Skeletal muscle cell (primary cell): Measurements from ENCODE around the gene CERK.
"Not testable (repeated sequence)": the region's sequence is repeated elsewhere in the genome, so short reads cannot be mapped to it uniquely, and the experiment has no call there.

Experiments used
- DNase-seq: peaks from one replicate; pipeline ENCODE4 v3.0.0-alpha.2; 2010; ENCODE audit warnings: low read depth
- H3K4me3 ChIP-seq: 2 replicates; pipeline ENCODE4 v1.5.1; 2011; ENCODE audit warnings: low read depth, mild to moderate bottlenecking, control low read depth, low read length, moderate library complexity

The CERK gene

DNA sequence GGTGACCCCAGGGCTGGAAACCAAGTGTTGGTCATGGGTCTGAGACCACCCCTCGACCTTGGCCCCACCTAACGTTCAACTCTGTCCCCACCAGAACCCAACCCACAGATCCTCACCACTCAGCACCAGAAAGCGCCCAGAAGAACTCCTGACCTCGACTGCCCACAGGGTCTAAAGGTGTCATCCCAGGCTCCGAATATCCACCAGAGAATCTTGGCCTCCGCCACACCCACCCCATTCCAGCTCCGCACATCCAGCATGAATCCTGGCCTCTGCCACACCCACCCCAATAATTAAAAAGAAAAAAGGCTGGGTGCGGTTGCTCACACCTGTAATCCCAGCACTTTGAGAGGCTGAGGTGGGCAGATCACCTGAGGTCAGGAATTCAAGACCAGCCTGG lies 1.3 kb downstream of the CERK start:
- peak overlapping the region; percentile 70 for H3K4me3 ChIP-seq
- DNase-seq = no peak

DNA sequence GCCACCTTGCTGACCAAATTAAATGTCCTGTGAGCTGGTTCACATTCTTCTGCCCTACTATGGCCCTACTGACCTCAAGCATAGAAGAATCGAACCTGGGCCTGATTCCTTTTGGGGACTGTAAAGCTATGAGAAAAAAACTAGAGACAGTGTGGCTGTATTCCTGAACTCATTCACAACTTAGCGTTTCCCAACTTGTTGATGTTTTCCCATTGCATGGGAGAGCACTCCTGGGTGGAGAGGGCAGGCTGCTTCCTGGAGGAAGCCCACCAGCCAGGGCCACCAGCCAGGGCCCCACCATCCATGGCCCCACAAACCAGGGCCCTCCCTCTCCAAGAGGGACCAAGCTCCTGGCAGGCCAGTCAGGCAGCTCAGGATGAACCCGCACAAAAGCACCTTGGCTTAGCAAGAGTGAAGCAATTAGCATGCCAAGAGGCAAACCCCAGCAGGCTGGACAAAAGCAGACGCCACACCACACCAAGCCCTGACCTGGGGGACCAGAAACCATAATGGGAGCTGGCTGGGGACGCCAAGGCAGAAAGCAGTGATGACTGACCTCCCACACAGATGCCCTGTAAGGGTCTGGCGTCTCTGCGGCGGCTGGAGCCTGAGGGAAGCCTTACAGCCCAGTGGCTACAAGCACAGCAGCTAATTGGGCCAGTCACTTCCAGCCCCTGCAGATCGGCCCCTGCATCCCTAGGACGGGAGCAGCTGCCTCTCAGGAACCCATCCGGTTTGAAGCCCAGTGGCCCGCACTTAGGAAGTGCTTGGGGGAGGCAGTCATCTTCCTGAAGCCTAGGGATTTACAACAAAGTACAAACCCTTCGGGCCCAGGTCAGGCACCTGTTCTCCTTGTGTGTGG lies 2.1 kb downstream of the CERK start:
- DNase-seq = no peak
- H3K4me3 ChIP-seq = no peak overlapping the region

DNA sequence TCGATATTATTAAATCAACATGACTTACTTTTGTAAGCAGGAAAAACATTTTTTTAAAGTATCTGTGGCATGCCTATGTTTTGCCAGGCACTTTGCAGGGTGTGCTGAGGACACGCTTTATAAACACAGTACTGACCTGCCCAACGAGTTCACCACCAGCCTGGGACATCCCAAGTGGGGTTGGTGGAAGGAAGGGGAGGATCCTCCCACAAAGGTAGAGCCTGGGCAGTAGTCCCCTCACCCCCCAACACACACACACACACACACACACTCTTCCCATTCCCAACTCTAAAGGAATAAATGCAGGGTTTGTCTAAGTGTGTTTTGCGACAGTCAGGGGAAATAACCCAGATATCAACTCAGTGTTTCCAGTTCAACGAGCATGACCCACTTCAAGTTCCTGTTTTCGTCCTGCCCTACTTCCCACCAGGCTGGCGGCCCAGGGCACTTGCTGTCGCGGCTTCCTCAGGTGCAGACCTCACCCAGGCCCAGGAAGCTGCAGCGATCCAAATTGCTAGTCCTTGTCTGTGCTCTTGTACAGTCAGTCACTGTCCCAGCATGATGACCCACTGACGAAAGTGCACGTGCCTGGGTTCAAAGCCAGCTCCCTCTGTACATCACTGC lies 3.1 kb downstream of the CERK start:
- no peak for DNase-seq
- no peak overlapping the region for H3K4me3 ChIP-seq

GRCh38 chr22:46734213-46734722 lies 3.8 kb downstream of the CERK start:
- not testable (repeated sequence) for DNase-seq, H3K4me3 ChIP-seq

- H3K4me3 ChIP-seq = no peak overlapping the region
These were observed 5.5 kb downstream of the CERK start for GRCh38 chr22:46732513-46732912.

DNA sequence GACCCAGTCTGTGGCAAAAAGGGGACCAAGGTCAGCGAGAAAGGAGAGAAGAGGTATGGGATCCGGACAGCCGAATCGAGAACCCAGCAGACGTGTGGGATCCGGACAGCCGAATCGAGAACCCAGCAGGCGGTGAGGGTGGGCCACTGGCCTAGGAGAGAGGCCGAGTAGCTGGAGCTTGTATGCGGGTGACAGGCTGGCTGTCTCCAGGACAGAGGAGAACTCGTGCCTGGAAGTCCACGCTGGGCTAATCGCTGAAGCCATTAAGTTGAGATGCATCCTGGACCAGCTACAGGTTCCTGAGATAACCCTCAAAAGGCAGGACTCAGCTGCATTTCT lies 6.0 kb downstream of the CERK start:
- H3K4me3 ChIP-seq = no peak overlapping the region
- DNase-seq = no peak

More at GRCh38 chr22:46732513-46732912, 5.5 kb downstream of the CERK start:
- no peak for DNase-seq

DNA sequence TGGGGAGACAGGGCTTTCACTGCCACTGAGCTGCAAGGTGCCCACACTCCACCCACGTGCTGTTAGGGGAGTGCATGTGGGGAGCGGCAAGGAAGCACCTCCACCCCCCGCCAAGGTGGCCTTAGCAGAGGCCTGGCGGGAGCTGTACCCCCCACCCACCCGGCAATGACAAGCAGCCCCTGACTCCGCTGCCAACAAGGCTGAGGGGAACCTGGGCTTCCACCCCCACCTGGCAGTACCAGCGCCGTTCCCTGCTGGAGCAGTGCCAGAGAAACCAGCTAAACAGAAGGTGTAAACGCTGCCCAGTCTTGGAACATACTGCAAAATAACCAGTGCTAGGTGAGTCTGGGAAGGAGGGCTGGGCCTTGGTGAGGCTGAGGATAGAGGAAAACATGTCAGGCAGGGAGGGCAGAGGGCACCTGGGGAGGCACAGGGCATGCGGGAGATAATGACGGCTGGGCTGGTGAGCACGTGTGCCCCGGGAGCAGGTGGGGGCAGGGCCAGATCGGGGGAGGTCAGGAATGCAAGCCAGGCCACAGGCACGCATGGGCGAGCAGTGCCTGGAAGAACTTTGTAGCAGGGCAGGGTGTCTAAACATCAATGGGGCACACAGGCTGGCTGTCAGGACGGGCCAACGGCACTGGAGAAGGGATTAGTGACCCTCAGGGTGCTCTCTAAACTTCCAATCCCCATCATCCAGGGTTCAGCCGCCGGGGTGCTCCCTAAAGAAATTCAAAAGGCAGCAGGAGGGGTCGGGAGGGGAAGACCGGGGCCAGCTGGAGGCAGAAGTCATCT lies 6.6 kb downstream of the CERK start:
- H3K4me3 ChIP-seq = no peak overlapping the region
- DNase-seq = no peak

DNA sequence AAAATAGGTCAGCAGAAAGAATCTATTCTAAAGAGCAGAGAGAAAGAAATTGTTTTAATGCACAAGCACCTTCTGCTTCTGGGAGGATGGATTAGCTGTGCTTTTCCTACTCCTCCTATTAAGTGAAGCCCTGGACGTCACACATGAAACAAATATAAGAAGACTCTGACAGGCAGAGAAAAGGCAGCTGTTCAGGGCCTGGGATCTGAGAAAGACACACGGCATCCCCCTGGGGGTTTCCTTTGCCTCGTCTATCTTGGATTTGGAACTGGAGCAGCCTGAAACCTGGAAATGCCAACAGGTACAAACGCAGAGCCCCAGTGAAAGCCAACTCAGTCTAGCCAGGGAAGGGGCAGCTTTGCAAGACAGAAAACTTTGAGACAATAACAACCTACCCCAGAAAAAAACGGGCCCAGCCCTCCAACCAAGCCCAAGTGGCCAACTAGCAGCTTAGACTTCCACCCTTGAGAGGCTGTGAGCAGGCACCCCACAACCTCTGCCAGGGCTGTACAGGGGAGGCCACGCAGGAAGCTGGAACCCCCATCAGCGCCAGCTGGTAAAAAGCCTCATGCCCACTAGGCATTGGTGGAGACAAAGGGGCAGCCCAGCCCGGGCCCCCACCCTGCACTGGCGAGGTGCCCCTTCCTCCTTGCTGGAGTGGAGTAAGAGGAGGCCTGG lies 7.3 kb downstream of the CERK start:
- no peak for DNase-seq

GRCh38 chr22:46728470-46728869 lies 9.6 kb downstream of the CERK start:
- no peak overlapping the region for H3K4me3 ChIP-seq
- no peak for DNase-seq

More for the DNA sequence above, 7.3 kb downstream of the CERK start:
- H3K4me3 ChIP-seq = no peak overlapping the region

DNA sequence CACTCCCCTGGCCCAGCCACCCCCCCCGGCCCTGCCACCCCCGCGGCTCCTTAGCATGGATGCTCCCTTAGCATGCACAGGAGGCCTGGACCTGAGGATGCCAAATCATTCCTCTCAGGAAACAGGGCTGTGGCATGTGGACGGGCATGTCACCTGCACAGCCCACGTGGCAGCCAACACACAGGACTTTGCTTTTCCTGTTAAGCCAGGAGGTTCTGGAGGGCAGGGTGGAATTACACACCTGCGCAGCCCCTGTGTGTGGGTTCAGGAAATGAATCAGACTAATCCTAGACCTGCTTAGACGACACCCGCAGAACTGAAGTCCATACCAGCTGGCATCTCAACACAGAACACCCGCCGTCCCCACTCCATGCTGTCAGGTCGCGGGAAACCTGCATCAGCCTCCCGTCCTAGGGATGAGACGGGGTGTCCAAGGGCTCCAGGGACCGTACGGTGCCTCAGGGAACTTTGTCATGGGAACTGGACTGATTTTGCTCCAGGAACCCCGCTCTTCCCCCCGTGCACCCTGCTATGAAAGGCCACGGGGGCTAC lies 10.2 kb downstream of the CERK start:
- H3K4me3 ChIP-seq = no peak overlapping the region
- no peak for DNase-seq

- no peak overlapping the region for H3K4me3 ChIP-seq
- no peak for DNase-seq
These were observed 11.1 kb downstream of the CERK start for GRCh38 chr22:46726986-46727317.

DNA sequence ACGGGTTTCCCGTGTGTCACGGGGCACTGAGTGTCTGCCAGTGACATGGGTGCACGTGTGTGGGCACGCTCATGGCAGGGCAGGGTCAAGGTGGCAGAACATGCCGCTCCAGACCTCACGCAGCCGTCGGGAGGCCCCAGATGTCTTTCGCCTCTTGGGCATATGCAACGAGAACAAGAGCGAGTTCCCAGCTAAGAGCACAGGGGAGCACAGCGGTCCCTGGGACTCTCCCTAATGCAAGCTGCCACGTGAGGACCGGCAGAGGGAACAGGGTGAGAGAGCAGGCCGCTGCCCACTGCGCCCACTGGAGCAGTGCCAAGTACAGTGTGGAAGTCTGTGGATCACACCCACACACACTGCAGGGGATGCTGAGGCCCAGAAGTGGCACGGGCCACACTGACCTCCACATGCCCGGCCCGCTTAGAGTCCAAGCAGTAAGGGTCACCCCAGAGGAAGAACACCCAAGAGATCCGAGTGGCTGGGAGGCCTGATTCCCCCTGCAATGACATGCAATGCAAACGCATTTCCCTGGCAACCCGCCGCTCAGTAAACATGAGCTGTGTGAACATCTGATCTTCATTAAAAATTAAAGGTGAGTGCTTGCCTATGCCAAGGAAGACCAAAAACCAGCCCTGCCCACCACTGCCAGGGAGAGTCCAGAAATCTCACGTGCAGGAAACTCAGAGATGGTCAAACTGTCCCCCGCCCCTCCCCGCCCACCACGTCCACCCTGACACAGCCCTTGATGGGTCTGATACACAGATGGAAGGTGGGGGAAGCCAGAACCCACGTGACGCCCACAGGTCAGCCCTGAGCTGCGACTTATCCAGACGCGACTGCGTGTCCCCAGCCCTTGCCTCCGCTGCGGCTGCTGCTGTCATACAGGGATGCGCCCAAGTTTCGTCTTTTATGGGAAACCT lies 11.7 kb downstream of the CERK start:
- no peak for DNase-seq

GRCh38 chr22:46725096-46725495 lies 13.0 kb downstream of the CERK start:
- DNase-seq = no peak
- no peak overlapping the region for H3K4me3 ChIP-seq

More for the DNA sequence above, 11.7 kb downstream of the CERK start:
- H3K4me3 ChIP-seq = no peak overlapping the region

DNA sequence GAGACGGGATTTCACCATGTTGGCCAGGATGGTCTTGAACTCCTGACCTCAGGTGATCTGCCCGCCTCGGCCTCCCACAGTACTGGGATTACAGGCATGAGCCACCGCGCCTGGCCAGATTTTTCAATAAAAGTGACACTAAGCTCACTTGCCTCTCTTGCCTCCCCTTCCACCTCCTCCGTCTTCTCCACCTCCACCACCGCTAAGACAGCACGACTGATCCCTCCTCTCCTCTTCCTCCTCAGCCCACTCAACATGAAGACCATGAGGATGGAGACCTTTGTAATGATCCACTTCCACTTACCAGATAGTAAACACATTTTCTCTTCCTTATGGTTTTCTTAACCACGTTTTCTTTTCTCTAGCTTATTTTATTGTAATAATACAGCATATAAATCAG lies 14.2 kb downstream of the CERK start:
- DNase-seq = no peak
- no peak overlapping the region for H3K4me3 ChIP-seq

DNA sequence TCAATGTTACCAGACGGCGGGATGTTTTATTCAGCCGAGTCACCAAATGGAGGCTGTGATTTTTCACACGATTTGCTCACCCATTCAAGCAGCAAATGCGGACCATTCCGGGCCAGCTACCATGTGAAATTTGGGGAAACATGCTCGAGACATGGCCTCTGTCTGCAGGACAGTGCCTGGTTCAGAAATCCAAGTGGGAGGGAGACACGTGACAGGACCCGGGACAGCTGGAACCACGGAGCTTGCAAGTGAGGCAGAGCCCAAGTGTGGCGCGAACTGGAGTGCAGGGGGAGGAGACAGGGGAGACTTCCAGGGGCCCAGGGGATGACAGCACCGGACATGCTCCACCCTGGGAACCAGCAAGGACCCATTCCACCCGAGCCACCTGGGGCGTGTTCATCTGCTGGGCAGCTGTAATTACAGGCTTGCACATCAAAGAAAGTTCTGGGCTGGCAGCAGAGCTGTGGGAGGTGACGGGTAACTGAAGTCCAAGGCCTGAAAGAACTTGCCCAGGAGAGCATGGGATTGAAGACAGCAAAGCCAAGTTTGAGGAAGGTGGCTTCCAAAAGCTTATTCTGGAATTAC lies 16.5 kb downstream of the CERK start:
- no peak for DNase-seq
- H3K4me3 ChIP-seq = no peak overlapping the region

DNA sequence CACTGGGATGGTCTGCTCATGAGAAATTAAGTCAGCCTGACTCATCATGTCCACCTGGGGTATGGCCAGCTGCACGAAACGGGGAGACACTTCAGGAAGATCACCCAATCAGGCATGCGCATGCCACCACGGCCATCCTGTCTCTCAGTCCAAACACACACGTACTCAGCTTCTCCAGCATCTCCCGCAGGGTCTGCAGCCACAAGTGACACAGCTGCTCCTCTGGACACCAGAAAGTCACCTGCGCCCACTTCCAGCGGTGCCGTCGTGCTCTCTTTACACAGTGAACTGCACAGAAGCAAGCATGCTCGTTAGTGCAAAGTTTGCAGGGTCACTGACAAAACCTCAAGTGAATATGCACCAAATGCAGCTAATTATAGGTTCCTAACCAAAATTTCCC lies 18.1 kb downstream of the CERK start:
- no peak for DNase-seq

GRCh38 chr22:46714550-46714949 lies 23.5 kb downstream of the CERK start:
- no peak for DNase-seq
- H3K4me3 ChIP-seq = no peak overlapping the region

More for the DNA sequence above, 18.1 kb downstream of the CERK start:
- H3K4me3 ChIP-seq = no peak overlapping the region

GRCh38 chr22:46712288-46712687 lies 25.8 kb downstream of the CERK start:
- no peak overlapping the region for H3K4me3 ChIP-seq
- DNase-seq = no peak
